Measurements from ENCODE around the gene INHBB.

DNA sequence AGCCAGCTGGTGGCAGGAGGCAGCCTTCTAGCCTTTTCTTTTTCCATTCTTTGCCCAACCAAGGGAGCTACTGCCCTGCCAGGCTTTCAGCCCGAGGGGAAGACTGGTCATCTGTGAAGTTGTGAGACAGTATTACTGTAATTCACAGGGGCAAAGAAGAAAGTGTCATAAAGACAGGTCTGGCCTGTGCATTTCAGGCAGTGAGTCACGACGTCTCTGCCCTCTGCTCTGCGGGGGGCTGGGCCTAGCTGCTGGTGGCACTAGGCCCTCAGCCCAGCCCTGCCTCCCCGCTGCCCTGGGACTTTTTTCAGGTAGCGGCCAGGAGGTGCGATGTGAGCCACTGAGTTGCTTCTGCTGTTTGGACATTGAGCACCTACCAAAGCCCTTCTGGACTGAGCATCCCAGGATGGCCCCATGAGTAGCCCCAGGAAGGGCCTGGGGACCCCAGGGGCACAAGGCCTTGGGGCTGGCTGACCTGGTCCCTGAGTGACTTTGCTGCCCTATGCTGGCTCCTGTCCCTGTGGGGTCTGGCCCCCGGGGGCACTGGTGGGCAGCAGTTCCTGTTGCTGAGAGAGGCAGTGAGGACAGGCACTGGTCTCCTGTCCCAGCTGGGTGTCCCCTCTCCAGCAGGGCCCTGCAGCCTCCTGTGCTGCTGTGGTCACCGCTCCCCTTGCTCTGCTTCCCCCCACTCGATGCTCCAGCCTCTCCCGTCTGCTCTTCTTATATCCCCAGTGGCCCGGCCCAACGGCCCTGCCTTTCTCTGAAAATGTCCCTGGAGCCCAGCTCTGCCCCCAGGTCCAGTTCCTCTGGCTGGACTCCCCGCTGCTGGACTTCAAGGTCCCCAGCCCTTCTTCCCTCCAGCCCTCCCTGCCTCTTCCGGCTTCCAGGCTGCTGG, 7.0 kb downstream of the INHBB start:
- TF ChIP-seq, protein P1, sequence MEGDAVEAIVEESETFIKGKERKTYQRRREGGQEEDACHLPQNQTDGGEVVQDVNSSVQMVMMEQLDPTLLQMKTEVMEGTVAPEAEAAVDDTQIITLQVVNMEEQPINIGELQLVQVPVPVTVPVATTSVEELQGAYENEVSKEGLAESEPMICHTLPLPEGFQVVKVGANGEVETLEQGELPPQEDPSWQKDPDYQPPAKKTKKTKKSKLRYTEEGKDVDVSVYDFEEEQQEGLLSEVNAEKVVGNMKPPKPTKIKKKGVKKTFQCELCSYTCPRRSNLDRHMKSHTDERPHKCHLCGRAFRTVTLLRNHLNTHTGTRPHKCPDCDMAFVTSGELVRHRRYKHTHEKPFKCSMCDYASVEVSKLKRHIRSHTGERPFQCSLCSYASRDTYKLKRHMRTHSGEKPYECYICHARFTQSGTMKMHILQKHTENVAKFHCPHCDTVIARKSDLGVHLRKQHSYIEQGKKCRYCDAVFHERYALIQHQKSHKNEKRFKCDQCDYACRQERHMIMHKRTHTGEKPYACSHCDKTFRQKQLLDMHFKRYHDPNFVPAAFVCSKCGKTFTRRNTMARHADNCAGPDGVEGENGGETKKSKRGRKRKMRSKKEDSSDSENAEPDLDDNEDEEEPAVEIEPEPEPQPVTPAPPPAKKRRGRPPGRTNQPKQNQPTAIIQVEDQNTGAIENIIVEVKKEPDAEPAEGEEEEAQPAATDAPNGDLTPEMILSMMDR (IDR thresholded peaks at IDR 0.05): no peak
- no peak for TF ChIP-seq ZFX (IDR thresholded peaks at IDR 0.05; ENCODE audit: borderline replicate concordance)
